HG03045 (cell line): ENCODE results near the gene TMEM151A.

Source experiments
- ATAC-seq: cut with Tn5 transposase; IDR thresholded peaks from one replicate; pipeline ENCODE4 v1.9.1; 2021; ENCODE audit warnings: mild to moderate bottlenecking, moderate library complexity; ENCODE audit not compliant: unreplicated experiment

Gene TMEM151A

GRCh38 chr11:66282468-66283455 lies 8.9 kb upstream of the TMEM151A start:
- ATAC-seq, result peak; percentile 70

- no peak for ATAC-seq
Measured at GRCh38 chr11:66283461-66284105, 8.1 kb upstream of the TMEM151A start.

GRCh38 chr11:66284526-66285078 lies 7.1 kb upstream of the TMEM151A start:
- no peak for ATAC-seq

GRCh38 chr11:66285250-66285947 lies 6.3 kb upstream of the TMEM151A start:
- ATAC-seq, result no peak

- ATAC-seq, result no peak
Measured at GRCh38 chr11:66286699-66287098, 5.0 kb upstream of the TMEM151A start.

- no peak for ATAC-seq
Measured at GRCh38 chr11:66287211-66287888, 4.3 kb upstream of the TMEM151A start.

- no peak for ATAC-seq
Measured at GRCh38 chr11:66287889-66288670, 3.6 kb upstream of the TMEM151A start.

- ATAC-seq, result peak; percentile 91
Measured at GRCh38 chr11:66288671-66289547, 2.8 kb upstream of the TMEM151A start, which contains the start of gene YIF1A. TSS of gene YIF1A (minus strand) at chr11:66289143. CDS start at chr11:66288985, 158 bp downstream.

- ATAC-seq, result peak; percentile 26
Measured at GRCh38 chr11:66289548-66290329, 2.0 kb upstream of the TMEM151A start.

GRCh38 chr11:66290330-66290621 lies 1.4 kb upstream of the TMEM151A start:
- no peak for ATAC-seq

GRCh38 chr11:66291303-66291705 lies 390 bp upstream of the TMEM151A start:
- no peak for ATAC-seq

GRCh38 chr11:66292543-66293332 lies 1.0 kb downstream of the TMEM151A start:
- ATAC-seq, result no peak

GRCh38 chr11:66293352-66293751 lies 1.7 kb downstream of the TMEM151A start:
- no peak for ATAC-seq

GRCh38 chr11:66293777-66294625 lies 2.3 kb downstream of the TMEM151A start:
- no peak for ATAC-seq

GRCh38 chr11:66294626-66295620 lies 3.2 kb downstream of the TMEM151A start:
- no peak for ATAC-seq
